Astrocyte (in vitro differentiated cells and primary cell): ENCODE results near the gene NSMCE1. TPM values are rescaled to one million over a fixed set of nuclear protein-coding genes. Genes with fewer than 3 reads are reported as not detected.

Source experiments
- DNase-seq: peaks from one replicate; pipeline ENCODE4 v3.0.0-alpha.2; 2010; ENCODE audit warnings: low read depth
- FAIRE-seq: peaks from 2 replicates; lab custom pipeline; 2011; peaks lifted over from hg19 to GRCh38; lab: Jason Lieb, UNC
- H2AFZ ChIP-seq: 2 replicates; pipeline ENCODE4 v1.6.0; 2012; ENCODE audit warnings: low read depth, low read length, inconsistent platforms
- H3K27ac ChIP-seq: 2 replicates; pipeline ENCODE4 v1.5.1; 2011; ENCODE audit warnings: low read depth, low read length, inconsistent platforms
- H3K27me3 ChIP-seq: 2 replicates; pipeline ENCODE4 v1.6.0; 2011; ENCODE audit warnings: low read length, inconsistent platforms; ENCODE audit not compliant: insufficient read depth
- H3K36me3 ChIP-seq: 2 replicates; pipeline ENCODE4 v1.5.1; 2011; ENCODE audit warnings: low read length, inconsistent platforms; ENCODE audit not compliant: insufficient read depth
- H3K4me1 ChIP-seq: 2 replicates; pipeline ENCODE4 v1.5.1; 2011; ENCODE audit warnings: low read length, inconsistent platforms; ENCODE audit not compliant: insufficient read depth
- H3K4me2 ChIP-seq: 2 replicates; pipeline ENCODE4 v1.6.0; 2012; ENCODE audit warnings: low read length, inconsistent platforms
- H3K4me3 ChIP-seq: 2 replicates; pipeline ENCODE4 v1.5.1; 2011; ENCODE audit warnings: low read depth, mild to moderate bottlenecking, low read length, inconsistent platforms; ENCODE audit not compliant: insufficient read depth
- H3K79me2 ChIP-seq: 2 replicates; pipeline ENCODE4 v1.6.0; 2012; ENCODE audit warnings: mild to moderate bottlenecking, low read length, inconsistent platforms; ENCODE audit not compliant: insufficient read depth
- H3K9ac ChIP-seq: 2 replicates; pipeline ENCODE4 v1.6.0; 2012; ENCODE audit warnings: mild to moderate bottlenecking, low read length, inconsistent platforms
- H3K9me3 ChIP-seq: 2 replicates; pipeline ENCODE4 v1.5.1; 2012; ENCODE audit warnings: low read depth, mild to moderate bottlenecking, low read length, inconsistent platforms; ENCODE audit not compliant: insufficient read depth
- H4K20me1 ChIP-seq: 2 replicates; pipeline ENCODE4 v1.6.0; 2012; ENCODE audit warnings: low read length, inconsistent platforms; ENCODE audit not compliant: insufficient read depth
- H3K27ac Mint-ChIP-seq: one replicate; pipeline ENCODE4 v1.8.0; 2021; ENCODE audit warnings: mild to moderate bottlenecking, mixed read lengths; ENCODE audit not compliant: unreplicated experiment
- H3K27me3 Mint-ChIP-seq: one replicate; pipeline ENCODE4 v1.8.0; 2021; ENCODE audit warnings: low read depth, mixed read lengths; ENCODE audit not compliant: unreplicated experiment
- H3K36me3 Mint-ChIP-seq: one replicate; pipeline ENCODE4 v1.8.0; 2021; ENCODE audit warnings: low read depth, mixed read lengths; ENCODE audit not compliant: unreplicated experiment
- H3K4me1 Mint-ChIP-seq: one replicate; pipeline ENCODE4 v1.8.0; 2021; ENCODE audit warnings: low read depth, mixed read lengths; ENCODE audit not compliant: unreplicated experiment
- H3K4me3 Mint-ChIP-seq: one replicate; pipeline ENCODE4 v1.8.0; 2021; ENCODE audit warnings: mild to moderate bottlenecking, moderate library complexity, mixed read lengths; ENCODE audit not compliant: unreplicated experiment
- H3K9me3 Mint-ChIP-seq: one replicate; pipeline ENCODE4 v1.8.0; 2021; ENCODE audit warnings: mild to moderate bottlenecking, mixed read lengths; ENCODE audit not compliant: unreplicated experiment
- CTCF ChIP-seq: IDR thresholded peaks from 2 replicates; pipeline ENCODE4 v1.5.1; 2011; ENCODE audit warnings: low read depth, mild to moderate bottlenecking, inconsistent platforms, low read length, moderate library complexity; ENCODE audit not compliant: insufficient read depth
- EZH2 ChIP-seq: IDR thresholded peaks from 2 replicates; pipeline ENCODE4 v1.6.1; 2012; ENCODE audit warnings: mild to moderate bottlenecking, low read length, inconsistent platforms; ENCODE audit not compliant: insufficient read depth
- total RNA-seq: library from RNA; stranded (reverse); gene quantifications from 2 replicates; pipeline ENCODE4 v1.2.1, GENCODE V29; 2021

The NSMCE1 gene
- total RNA-seq, 1 donor from 2014 or later, result 12.1 TPM

- no peak overlapping the region for H3K27ac ChIP-seq
- H4K20me1 ChIP-seq, result no peaks in the 10 kb centered on the region
- H3K4me3 Mint-ChIP-seq, result no peak overlapping the region
- no peaks in the 10 kb centered on the region for H3K79me2 ChIP-seq
- no peak overlapping the region for H3K9ac ChIP-seq
- H3K9me3 Mint-ChIP-seq, result peaks cover 8% of the 10 kb centered on the region
- H3K36me3 Mint-ChIP-seq, result peaks cover 2% of the 10 kb centered on the region
- no peaks in the 10 kb centered on the region for H3K36me3 ChIP-seq
- H2AFZ ChIP-seq, result no peak overlapping the region
- no peaks in the 10 kb centered on the region for H3K4me1 Mint-ChIP-seq
- DNase-seq (no peak), FAIRE-seq (no peak)
- TF ChIP-seq EZH2 (no peak), CTCF (no peak)
- H3K4me2 ChIP-seq, result no peak overlapping the region
- no peaks in the 10 kb centered on the region for H3K4me1 ChIP-seq
- no peaks in the 10 kb centered on the region for H3K9me3 ChIP-seq
- no peak overlapping the region for H3K27ac Mint-ChIP-seq
- peaks cover 29% of the 10 kb centered on the region for H3K27me3 Mint-ChIP-seq
- no peak overlapping the region for H3K4me3 ChIP-seq
- peaks cover 10% of the 10 kb centered on the region for H3K27me3 ChIP-seq
Observed at GRCh38 chr16:27197004-27197403, 71.6 kb downstream of the NSMCE1 start.

GRCh38 chr16:27195941-27196595 is 72.5 kb downstream of the NSMCE1 start:
- H3K9me3 Mint-ChIP-seq, result peaks cover 8% of the 10 kb centered on the region
- H3K9ac ChIP-seq, result no peak overlapping the region
- no peaks in the 10 kb centered on the region for H4K20me1 ChIP-seq
- H3K4me1 ChIP-seq, result no peaks in the 10 kb centered on the region
- FAIRE-seq (no peak), DNase-seq (no peak)
- no peak for TF ChIP-seq EZH2
- no peak for TF ChIP-seq CTCF
- peaks cover 29% of the 10 kb centered on the region for H3K27me3 Mint-ChIP-seq
- H3K27ac Mint-ChIP-seq, result no peak overlapping the region
- no peaks in the 10 kb centered on the region for H3K9me3 ChIP-seq
- no peak overlapping the region for H3K4me3 Mint-ChIP-seq
- no peak overlapping the region for H2AFZ ChIP-seq
- no peaks in the 10 kb centered on the region for H3K36me3 ChIP-seq
- H3K4me2 ChIP-seq, result no peak overlapping the region
- no peak overlapping the region for H3K27ac ChIP-seq
- no peak overlapping the region for H3K4me3 ChIP-seq
- H3K36me3 Mint-ChIP-seq, result peaks cover 2% of the 10 kb centered on the region
- no peaks in the 10 kb centered on the region for H3K79me2 ChIP-seq
- no peaks in the 10 kb centered on the region for H3K4me1 Mint-ChIP-seq
- peaks cover 10% of the 10 kb centered on the region for H3K27me3 ChIP-seq

GRCh38 chr16:27195076-27195741 is 73.4 kb downstream of the NSMCE1 start:
- Mint-ChIP-seq H3K27me3 (peaks cover 33% of the 10 kb centered on the region), H3K4me1 (no peaks in the 10 kb centered on the region), H3K27ac (no peak overlapping the region), H3K36me3 (peaks cover 2% of the 10 kb centered on the region), H3K4me3 (no peak overlapping the region), H3K9me3 (peaks cover 8% of the 10 kb centered on the region)
- H4K20me1 ChIP-seq, result no peaks in the 10 kb centered on the region
- FAIRE-seq (no peak), DNase-seq (no peak)
- H3K36me3 ChIP-seq, result no peaks in the 10 kb centered on the region
- H3K27ac ChIP-seq, result no peak overlapping the region
- no peak overlapping the region for H2AFZ ChIP-seq
- no peak overlapping the region for H3K4me3 ChIP-seq
- H3K4me2 ChIP-seq, result no peak overlapping the region
- TF ChIP-seq EZH2 (no peak), CTCF (no peak)
- peaks cover 10% of the 10 kb centered on the region for H3K27me3 ChIP-seq
- no peak overlapping the region for H3K9ac ChIP-seq
- no peaks in the 10 kb centered on the region for H3K4me1 ChIP-seq
- no peaks in the 10 kb centered on the region for H3K79me2 ChIP-seq
- H3K9me3 ChIP-seq, result no peaks in the 10 kb centered on the region
